Fibroblast of the aortic adventitia (primary cell): ENCODE data around the gene FBXL17. TPM values are rescaled to one million over a fixed set of nuclear protein-coding genes. Genes with fewer than 3 reads are reported as not detected.

ENCODE experiments used
- DNase-seq: peaks from one replicate; pipeline ENCODE4 v3.0.0-alpha.2; 2010; ENCODE audit warnings: low read depth
- H3K4me3 ChIP-seq: 2 replicates; pipeline ENCODE4 v1.5.1; 2011; ENCODE audit warnings: low read depth, mild to moderate bottlenecking, control low read depth, low read length, moderate library complexity
- total RNA-seq: library from RNA; depleted of rRNA; stranded (reverse); fragments of >200 nt; gene quantifications from 2 replicates; pipeline ENCODE4 v1.2.3, GENCODE V29; 2012; ENCODE audit warnings: low replicate concordance
- TF ChIP-seq, protein P1 (sequence below): IDR thresholded peaks from 2 replicates; pipeline ENCODE4 v1.5.1; 2011; ENCODE audit warnings: mild to moderate bottlenecking, low read length, control low read depth, inconsistent platforms; ENCODE audit not compliant: insufficient read depth

FBXL17 gene
- total RNA-seq, 1 donor = 19.7 TPM

DNA sequence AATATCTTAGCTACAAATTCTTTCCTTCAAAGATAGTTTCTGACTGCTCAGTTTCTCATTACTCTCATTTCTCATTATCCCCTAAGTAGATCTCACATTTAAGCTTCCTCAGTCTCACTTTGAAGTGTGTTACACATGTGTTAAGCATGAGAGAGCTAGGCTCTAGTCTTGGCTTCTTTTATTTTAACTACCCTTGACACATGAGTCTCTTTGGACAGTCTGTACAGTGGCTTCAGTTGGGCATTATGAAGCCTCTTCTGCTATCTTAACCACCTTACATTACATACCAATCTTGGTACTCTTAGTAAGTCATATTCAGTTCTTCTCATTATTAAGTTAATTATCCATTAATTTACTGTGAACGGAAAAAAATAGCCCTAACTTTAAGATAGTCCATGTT, 232.5 kb downstream of the FBXL17 start:
- TF ChIP-seq, protein P1, sequence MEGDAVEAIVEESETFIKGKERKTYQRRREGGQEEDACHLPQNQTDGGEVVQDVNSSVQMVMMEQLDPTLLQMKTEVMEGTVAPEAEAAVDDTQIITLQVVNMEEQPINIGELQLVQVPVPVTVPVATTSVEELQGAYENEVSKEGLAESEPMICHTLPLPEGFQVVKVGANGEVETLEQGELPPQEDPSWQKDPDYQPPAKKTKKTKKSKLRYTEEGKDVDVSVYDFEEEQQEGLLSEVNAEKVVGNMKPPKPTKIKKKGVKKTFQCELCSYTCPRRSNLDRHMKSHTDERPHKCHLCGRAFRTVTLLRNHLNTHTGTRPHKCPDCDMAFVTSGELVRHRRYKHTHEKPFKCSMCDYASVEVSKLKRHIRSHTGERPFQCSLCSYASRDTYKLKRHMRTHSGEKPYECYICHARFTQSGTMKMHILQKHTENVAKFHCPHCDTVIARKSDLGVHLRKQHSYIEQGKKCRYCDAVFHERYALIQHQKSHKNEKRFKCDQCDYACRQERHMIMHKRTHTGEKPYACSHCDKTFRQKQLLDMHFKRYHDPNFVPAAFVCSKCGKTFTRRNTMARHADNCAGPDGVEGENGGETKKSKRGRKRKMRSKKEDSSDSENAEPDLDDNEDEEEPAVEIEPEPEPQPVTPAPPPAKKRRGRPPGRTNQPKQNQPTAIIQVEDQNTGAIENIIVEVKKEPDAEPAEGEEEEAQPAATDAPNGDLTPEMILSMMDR = no peak
- no peak for DNase-seq
- no peak overlapping the region for H3K4me3 ChIP-seq

DNA sequence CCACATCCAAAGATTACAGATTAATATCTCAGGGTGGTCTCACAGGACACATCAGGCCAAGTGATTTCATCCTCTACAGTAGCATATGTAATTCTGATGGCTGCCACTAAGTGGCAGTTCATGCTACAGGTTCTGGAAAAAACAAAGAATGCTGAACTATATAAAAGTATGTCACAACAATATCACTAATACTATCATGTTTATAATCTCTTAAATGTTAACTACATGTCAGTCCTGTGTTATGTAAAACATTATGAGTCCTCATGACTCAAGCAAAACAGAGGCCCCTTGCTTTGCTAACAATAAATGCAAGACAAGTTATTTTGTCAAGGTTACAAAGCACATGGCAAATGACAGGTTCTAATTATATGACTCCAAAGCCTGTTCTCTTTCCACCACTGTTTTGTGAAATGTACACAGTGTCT, 233.2 kb downstream of the FBXL17 start:
- peak; percentile 22 for DNase-seq
- TF ChIP-seq, protein P1 = peak; percentile 62
- H3K4me3 ChIP-seq = no peak overlapping the region

DNA sequence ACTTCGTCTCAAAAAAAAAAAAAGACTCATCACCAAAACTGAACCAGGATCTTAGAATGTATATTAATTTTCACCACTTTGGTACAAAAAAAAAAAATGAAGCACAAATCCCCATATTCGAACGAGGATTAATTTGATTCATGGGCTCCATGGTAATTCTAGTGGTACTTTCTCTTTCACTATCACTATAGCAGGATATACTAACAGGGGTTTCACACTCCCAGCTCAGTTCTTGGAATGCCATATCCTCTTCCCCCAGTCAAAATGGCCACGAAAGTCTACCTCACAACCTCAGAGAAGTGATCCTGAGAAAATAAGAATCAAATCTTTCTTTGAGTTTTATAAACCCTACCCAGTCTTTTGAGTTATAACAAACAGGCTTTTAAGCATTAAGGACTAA, 235.7 kb downstream of the FBXL17 start:
- no peak overlapping the region for H3K4me3 ChIP-seq
- TF ChIP-seq, protein P1 = no peak
- DNase-seq = no peak

DNA sequence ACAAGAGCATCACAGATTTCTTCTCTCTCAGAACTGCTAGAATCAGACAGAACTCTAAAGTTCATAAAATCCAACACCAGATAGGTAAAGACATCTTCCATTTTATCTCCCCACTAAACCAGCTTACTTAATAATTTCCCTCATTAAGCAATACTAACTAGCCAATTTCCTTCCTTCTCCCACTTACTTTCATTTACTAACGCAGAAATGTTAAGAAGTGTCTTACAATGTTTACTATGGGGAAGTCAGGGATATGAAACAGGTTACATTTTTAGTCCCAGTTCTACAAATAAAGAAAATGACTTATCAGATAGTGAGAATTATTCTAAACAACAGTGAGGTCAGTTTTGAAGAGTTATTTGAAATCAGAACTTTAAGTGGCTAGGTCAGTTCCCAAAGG, 236.5 kb downstream of the FBXL17 start:
- DNase-seq = no peak
- H3K4me3 ChIP-seq = no peak overlapping the region
- TF ChIP-seq, protein P1 = no peak

DNA sequence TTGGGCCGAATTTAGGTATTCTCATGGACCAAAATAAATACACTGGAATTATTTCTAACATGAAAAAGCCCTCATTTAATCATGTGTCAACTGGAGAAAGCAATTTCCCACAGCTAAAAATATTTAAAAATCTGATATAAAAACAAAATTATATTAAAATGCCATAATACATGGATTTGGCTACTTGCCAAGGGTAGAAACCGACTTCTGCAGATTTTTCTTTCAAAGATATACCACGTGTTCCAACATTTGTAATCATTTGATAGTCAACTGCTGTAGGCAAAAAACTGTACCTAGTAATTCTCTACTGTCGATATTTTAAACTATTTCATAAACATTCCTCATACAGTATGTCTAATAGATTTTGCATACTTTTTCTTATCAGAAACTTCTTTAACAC, 237.6 kb downstream of the FBXL17 start:
- DNase-seq = peak; percentile 8
- TF ChIP-seq, protein P1 = no peak
- no peak overlapping the region for H3K4me3 ChIP-seq

DNA sequence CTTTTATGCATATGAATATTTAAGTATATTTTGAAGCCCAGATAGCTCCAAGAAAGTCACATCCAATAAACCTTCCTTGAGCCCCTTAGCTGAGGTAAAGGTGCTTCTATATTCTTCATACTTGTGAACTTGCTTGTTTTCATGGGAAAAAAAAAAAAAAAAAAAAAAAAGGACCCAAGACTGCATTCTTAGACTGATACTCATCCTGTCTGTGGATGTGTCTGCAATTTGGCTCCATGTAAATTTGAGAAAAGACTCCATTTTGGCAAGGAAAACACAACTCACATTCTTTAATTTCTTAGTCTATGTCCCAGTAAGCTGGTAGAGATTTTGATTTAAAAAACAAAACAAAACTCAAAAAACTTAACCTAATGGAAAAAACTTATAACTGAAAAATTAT, 238.3 kb downstream of the FBXL17 start:
- TF ChIP-seq, protein P1 = no peak
- peak; percentile 79 for DNase-seq
- no peak overlapping the region for H3K4me3 ChIP-seq

DNA sequence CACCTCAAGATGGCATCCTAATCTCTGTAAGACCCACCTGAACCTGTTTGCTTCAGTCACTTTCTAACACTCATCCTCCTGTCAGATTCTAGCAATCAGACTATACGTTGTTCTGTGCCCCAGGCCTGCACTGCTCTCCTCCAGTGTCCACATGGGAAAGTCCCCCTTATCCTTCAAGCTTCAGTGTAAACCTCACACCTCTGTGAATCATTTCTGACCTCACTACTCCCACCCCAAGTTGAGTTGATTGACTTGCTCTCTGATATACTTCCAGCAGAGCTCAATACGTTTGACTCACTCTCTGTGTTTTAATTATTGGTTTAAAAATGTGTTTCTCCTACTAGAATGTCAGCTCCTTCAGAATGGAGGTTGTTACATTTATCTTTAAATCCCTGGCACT, 240.2 kb downstream of the FBXL17 start:
- H3K4me3 ChIP-seq = no peak overlapping the region
- TF ChIP-seq, protein P1 = no peak
- DNase-seq = no peak
